Head of caudate nucleus (tissue), 42 donors: Measurements from ENCODE around the gene CYP27A1.
A peak's percentile ranks its signal among the peaks of the same experiment; 100 is the strongest.
"Not testable (repeated sequence)": the region's sequence is repeated elsewhere in the genome, so short reads cannot be mapped to it uniquely, and the experiment has no call there.

Experiments
- DNase-seq, 42 donors: peaks; one replicate each; pipeline versions ENCODE4 v3.0.0 to v3.0.0-alpha.2; 2020 to 2021; ENCODE audit warnings: mixed read lengths in 7 of 42
- intact Hi-C: fragments of 100-400 bp; cut with DNase I; formaldehyde crosslinking; loops from one replicate; pipeline ENCODE4 v1.15.0; 2022

The CYP27A1 gene

GRCh38 chr2:218823196-218823855 is 41.4 kb downstream of the CYP27A1 start:
- intact Hi-C loops = no loop called here
- peak in 1 of 42 donors; percentile 16 for DNase-seq

GRCh38 chr2:218824004-218824403 is 42.1 kb downstream of the CYP27A1 start:
- DNase-seq = peak in 1 of 42 donors; percentile 28

GRCh38 chr2:218826791-218827190 is 44.8 kb downstream of the CYP27A1 start:
- no peak for DNase-seq
- intact Hi-C loops = no loop called here

More at GRCh38 chr2:218824004-218824403, 42.1 kb downstream of the CYP27A1 start:
- intact Hi-C loops = no loop called here

DNA sequence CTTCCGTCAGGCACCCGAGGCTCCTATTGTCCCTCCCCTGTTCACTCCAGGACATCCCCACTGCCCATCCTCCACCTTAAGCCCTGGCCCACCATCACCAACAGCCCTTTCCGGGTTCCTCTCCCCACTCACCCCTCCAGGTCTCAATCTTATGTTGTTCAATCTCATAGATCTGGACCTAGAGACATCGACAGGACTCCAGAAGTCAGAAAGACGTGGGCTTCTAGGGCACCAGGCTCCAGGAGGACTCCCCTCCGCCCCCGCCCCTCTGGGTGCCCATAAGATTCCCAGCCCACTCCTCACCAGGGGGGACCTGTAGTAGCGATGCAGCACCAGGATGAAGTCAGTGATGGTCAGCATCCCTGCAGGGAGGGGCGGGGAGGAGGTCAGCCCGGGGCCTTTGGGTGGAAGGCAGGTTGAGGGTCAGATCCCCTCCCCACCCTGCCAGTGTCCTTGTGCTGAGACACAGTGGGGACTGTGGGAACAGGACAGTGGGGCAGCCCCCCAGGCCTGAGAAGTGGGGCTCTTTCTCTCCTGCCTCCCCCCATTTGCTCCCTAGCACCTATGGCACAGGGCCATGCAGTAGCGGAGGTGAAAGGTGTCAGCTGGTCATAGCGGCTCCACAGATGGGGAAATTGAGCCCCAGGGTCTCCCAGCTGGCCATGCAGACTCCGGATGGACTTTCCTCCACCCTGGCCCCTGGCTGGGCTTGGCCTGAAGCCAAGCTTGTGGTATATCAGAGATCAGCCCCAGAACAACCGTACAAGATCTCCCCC is 45.9 kb downstream of the CYP27A1 start:
- intact Hi-C loops = no loop called here
- DNase-seq = peak in 1 of 42 donors; percentile 20

- intact Hi-C loops = no loop called here
- DNase-seq = peak in 1 of 42 donors; percentile 22
Measured at GRCh38 chr2:218828477-218828778, 46.5 kb downstream of the CYP27A1 start.

DNA sequence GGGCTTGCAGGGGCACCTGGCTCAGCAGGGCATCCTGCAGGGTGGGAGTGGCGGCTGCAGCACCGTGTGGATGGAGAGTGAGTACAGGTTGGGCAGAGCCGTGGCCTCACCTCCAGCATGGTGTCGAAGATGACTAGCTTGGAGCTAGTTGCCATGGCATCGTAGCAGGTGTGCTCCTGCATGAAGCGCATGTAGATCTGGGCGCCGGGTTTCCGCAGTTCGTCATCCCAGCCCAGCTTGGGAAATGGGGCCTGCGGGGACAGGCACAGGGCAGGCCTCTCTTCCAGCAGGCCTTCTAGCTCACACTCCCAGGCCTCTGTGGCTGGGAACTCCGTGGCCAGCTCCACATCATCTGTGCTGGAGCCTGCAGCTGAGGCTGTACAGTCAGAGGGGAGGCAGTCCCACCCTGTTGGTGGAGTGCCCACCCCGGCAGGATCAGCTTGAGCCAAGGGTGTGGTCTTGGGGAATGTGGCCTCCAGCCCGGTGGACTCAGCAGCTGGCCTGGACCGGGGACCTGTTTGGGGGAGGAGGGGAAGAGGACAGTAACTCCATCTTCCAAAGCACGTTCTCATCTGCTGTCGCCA is 48.0 kb downstream of the CYP27A1 start:
- intact Hi-C loops = no loop called here
- DNase-seq = peak in 35 of 42 donors; percentile 13 to 77 (median 39)

DNA sequence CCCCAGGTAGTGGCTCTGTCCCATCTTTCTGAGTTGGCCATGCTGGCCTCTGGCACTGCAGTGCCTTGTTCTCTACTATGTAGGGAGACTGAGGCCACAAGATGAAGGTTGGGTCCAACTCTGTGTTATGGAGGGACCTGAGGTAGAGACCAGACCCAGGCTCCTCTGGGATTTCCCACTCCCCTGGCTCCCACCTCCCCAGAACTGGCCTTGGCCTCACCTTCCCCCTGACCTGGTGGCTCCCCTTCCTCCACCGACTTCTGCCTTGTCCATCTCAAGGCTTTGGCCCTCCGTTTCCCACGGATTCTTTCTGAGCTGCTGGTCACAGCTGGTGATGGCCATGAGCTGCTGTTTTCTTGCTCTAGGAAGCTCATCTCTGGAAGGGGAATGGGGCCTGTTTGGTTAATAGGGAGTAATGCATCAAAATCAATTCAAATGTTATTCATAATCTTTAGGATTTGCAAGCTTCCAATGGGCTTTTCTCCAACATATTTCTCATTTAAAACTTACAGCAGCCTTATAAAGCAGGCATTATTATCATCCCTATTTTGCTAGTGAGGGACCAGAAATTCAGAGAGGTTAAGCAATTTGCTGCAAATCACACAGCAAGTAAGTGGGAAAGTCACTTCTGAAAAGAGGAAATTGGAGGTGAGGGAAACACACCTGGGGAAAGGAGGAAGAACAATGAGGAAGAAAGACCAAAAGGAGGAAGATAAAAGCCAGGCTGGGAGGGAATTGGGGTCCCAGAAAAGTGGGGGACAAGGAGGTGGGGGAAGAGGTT is 48.8 kb downstream of the CYP27A1 start:
- intact Hi-C loops = no loop called here
- DNase-seq = peak in 1 of 42 donors; percentile 7

- intact Hi-C loops = no loop called here
- no peak for DNase-seq
Measured at GRCh38 chr2:218831378-218831990, 49.5 kb downstream of the CYP27A1 start, which contains the start of gene PRKAG3. Gene PRKAG3, minus strand, starts transcription at chr2:218831803.

DNA sequence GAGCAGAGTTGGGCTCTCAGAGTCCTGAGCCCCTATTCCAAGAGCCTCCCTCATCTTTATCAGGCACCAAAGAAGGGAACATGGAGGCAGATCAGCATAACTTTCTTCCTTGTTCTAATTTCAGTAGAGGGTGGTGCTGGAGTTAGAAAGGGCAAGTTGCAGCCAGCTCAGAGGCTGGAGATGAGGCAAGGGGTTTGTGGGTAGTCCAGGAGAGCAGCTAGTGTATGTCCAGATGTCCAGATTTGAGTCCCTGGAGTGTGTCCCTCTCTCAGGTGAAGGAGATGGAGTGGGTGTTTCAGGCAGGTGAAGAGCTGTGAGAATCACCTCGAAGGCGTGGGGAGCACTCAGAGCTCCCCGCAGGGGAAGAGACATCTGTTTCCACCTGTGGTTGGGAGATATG is 50.1 kb downstream of the CYP27A1 start:
- DNase-seq = no peak
- intact Hi-C loops = no loop called here

DNA sequence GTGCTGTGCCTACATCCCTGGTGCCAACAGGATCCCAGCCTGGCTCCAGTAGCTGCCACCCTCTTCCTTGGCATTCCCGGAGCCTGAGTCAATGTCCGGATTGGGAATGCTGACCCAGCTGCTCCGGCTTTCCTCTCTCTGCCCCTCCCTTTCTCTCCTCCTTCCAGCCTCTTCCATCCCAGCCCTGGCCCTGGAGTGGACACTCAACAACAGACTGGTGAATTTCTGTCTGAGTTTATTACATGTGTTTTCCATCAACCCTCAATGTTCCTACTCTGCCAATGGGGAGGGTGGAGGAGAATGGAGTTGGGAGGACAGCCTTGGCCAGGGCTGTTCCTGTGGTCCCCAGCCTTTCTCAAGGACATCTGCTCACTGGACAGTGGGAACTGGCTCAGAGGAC is 50.6 kb downstream of the CYP27A1 start:
- intact Hi-C loops = no loop called here
- DNase-seq = peak in 1 of 42 donors; percentile 9

GRCh38 chr2:218833023-218833609 is 51.2 kb downstream of the CYP27A1 start:
- intact Hi-C loops = no loop called here
- DNase-seq = peak in 1 of 42 donors; percentile 12

GRCh38 chr2:218834685-218835084 is 52.7 kb downstream of the CYP27A1 start:
- intact Hi-C loops = no loop called here
- DNase-seq = peak in 2 of 42 donors; percentile 5 to 19

GRCh38 chr2:218837495-218837894 is 55.5 kb downstream of the CYP27A1 start:
- DNase-seq = no peak
- intact Hi-C loops = no loop called here

DNA sequence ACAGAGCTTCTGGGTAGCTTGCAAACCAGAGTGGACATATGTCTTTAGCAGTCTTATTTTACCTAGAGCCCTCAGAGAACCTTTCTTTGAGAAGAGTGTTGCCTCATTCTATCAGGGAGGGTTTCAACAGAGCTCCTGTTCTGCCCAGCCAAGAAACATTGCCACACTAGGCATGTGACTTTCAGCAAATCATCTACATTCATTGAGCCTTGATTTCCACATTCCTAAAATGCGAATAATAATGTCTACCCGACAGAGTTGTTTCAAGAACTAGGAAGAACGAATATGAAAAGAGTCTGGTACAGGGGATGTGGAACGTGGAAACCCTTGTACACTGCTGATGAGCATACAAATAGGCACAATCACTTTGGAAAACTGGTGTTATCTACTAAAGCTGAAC is 57.5 kb downstream of the CYP27A1 start:
- no peak for DNase-seq
- intact Hi-C loops = no loop called here

DNA sequence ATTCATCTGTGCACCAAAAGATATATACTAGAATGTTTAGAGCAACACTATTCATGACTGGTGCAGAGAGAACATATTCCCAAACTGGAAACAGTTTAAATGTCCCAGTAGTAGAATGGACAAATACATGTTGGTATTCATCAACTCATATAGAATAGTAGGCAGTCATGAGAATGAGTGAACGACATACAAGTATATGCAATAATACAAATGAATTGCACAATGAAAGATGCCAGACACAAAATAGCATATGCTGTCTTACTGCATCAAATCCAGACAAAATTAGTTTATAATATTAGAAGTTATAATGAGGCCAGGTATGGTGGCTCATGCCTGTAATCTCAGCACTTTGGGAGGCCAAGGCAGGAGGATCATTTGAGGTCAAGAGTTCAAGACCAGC is 57.9 kb downstream of the CYP27A1 start:
- intact Hi-C loops = loop anchor here (10.0 kb wide), 1 partner anchor 425 kb away; the partner anchor contains the start of gene VIL1

GRCh38 chr2:218844334-218844733 is 62.4 kb downstream of the CYP27A1 start:
- not testable (repeated sequence) for DNase-seq
- intact Hi-C loops = loop anchor here (10.0 kb wide), 1 partner anchor 430 kb away; the partner anchor contains the start of gene VIL1

More for the DNA sequence above, 57.9 kb downstream of the CYP27A1 start:
- DNase-seq = no peak

DNA sequence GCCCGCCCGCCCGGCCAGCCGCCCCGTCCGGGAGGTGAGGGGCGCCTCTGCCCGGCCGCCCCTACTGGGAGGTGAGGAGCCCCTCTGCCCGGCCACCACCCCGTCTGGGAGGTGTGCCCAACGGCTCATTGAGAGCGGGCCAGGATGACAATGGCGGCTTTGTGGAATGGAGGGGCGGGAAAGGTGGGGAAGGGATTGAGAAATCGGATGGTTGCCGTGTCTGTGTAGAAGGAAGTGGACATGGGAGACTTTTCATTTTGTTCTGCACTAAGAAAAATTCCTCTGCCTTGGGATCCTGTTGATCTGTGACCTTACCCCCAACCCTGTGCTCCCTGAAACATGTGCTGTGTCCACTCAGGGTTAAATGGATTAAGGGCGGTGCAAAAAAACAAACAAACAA is 65.0 kb downstream of the CYP27A1 start:
- intact Hi-C loops = loop anchor here (10.0 kb wide), 1 partner anchor 432 kb away; the partner anchor contains the start of gene VIL1
- DNase-seq = peak in 1 of 42 donors; percentile 4

GRCh38 chr2:218849721-218850120 is 67.8 kb downstream of the CYP27A1 start:
- intact Hi-C loops = loop anchor here (2.0 to 10.0 kb wide), 2 partner anchors 139 to 435 kb away; partner anchors contain the start of genes TTLL4 and VIL1
- peak in 1 of 42 donors; percentile 13 for DNase-seq
